Suppressor macrophage (primary cell): ENCODE results near the gene CELF4.

Source experiments
- DNase-seq, 4 experiments: peaks; one replicate each; pipeline ENCODE4 v3.0.0-alpha.2; 2020 to 2022

Gene CELF4

GRCh38 chr18:37339701-37340215, 225.8 kb downstream of the CELF4 start:
- no peak for DNase-seq

- no peak for DNase-seq
Observed at GRCh38 chr18:37336568-37337285, 228.9 kb downstream of the CELF4 start.

- DNase-seq: no peak
Observed at GRCh38 chr18:37335409-37335736, 230.2 kb downstream of the CELF4 start.

- DNase-seq: no peak
Observed at GRCh38 chr18:37334631-37335408, 230.8 kb downstream of the CELF4 start.

GRCh38 chr18:37332628-37333420, 232.8 kb downstream of the CELF4 start:
- DNase-seq: no peak

- DNase-seq: no peak
Observed at GRCh38 chr18:37332219-37332618, 233.4 kb downstream of the CELF4 start.

- no peak for DNase-seq
Observed at GRCh38 chr18:37330173-37330572, 235.4 kb downstream of the CELF4 start.

- DNase-seq: no peak
Observed at GRCh38 chr18:37328946-37329719, 236.5 kb downstream of the CELF4 start.

GRCh38 chr18:37327063-37327577, 238.5 kb downstream of the CELF4 start:
- DNase-seq: no peak

- peak; percentile 31 to 60 (median 44) for DNase-seq
Observed at GRCh38 chr18:37322492-37323035, 243.0 kb downstream of the CELF4 start.

GRCh38 chr18:37321582-37322491, 243.8 kb downstream of the CELF4 start:
- DNase-seq: no peak

GRCh38 chr18:37320317-37320716, 245.3 kb downstream of the CELF4 start:
- DNase-seq: no peak

GRCh38 chr18:37318360-37319355, 246.9 kb downstream of the CELF4 start:
- no peak for DNase-seq

GRCh38 chr18:37317486-37317885, 248.1 kb downstream of the CELF4 start:
- no peak for DNase-seq

GRCh38 chr18:37316468-37316867, 249.1 kb downstream of the CELF4 start:
- no peak for DNase-seq

GRCh38 chr18:37315935-37316334, 249.7 kb downstream of the CELF4 start:
- DNase-seq: no peak

GRCh38 chr18:37314534-37314933, 251.1 kb downstream of the CELF4 start:
- no peak for DNase-seq

- no peak for DNase-seq
Observed at GRCh38 chr18:37313624-37314023, 252.0 kb downstream of the CELF4 start.

- no peak for DNase-seq
Observed at GRCh38 chr18:37309861-37310260, 255.7 kb downstream of the CELF4 start.
